ENCODE measurements around the gene LRRC8C. TPM values are rescaled to one million over a fixed set of nuclear protein-coding genes. Genes with fewer than 3 reads are reported as not detected.

Gene LRRC8C
- polyA plus RNA-seq, 1 donor, result 5.0 TPM

- Histone ChIP-seq H3K4me3 (ENCODE audit: low read length) (no peak overlapping the region), H3K36me3 (ENCODE audit: control insufficient read depth, insufficient read depth, low read length) (no peaks in the 10 kb centered on the region), H3K27me3 (ENCODE audit: control insufficient read depth, insufficient read depth, low read length) (no peaks in the 10 kb centered on the region), H3K9me3 (ENCODE audit: control insufficient read depth, low read depth, low read length) (no peaks in the 10 kb centered on the region), H3K4me1 (ENCODE audit: control insufficient read depth, insufficient read depth, low read length) (no peaks in the 10 kb centered on the region), H3K27ac (ENCODE audit: low read length) (no peak overlapping the region)
- no peak for DNase-seq
- WGBS (ENCODE audit: insufficient coverage, low lambda C conversion rate), result 100% methylated on average over 2 of the region's 2 CpGs
Measured at GRCh38 chr1:89596698-89597097, 36.2 kb upstream of the LRRC8C start.

- no peak overlapping the region for H3K27ac ChIP-seq (ENCODE audit: low read length)
- H3K9me3 ChIP-seq (ENCODE audit: control insufficient read depth, low read depth, low read length), result no peaks in the 10 kb centered on the region
- peak in 1 of 2 donors; percentile 31 for DNase-seq
- no peaks in the 10 kb centered on the region for H3K27me3 ChIP-seq (ENCODE audit: control insufficient read depth, insufficient read depth, low read length)
- H3K4me1 ChIP-seq (ENCODE audit: control insufficient read depth, insufficient read depth, low read length), result no peaks in the 10 kb centered on the region
- 53% methylated on average over 3 of the region's 5 CpGs for WGBS (ENCODE audit: insufficient coverage, low lambda C conversion rate)
- H3K36me3 ChIP-seq (ENCODE audit: control insufficient read depth, insufficient read depth, low read length), result no peaks in the 10 kb centered on the region
- H3K4me3 ChIP-seq (ENCODE audit: low read length), result no peak overlapping the region
Measured at GRCh38 chr1:89598450-89599331, 34.2 kb upstream of the LRRC8C start.

GRCh38 chr1:89599332-89599630, 33.6 kb upstream of the LRRC8C start:
- H3K9me3 ChIP-seq (ENCODE audit: control insufficient read depth, low read depth, low read length), result no peaks in the 10 kb centered on the region

GRCh38 chr1:89600451-89601224, 32.3 kb upstream of the LRRC8C start:
- no peaks in the 10 kb centered on the region for H3K27me3 ChIP-seq (ENCODE audit: control insufficient read depth, insufficient read depth, low read length)
- H3K4me3 ChIP-seq (ENCODE audit: low read length), result no peak overlapping the region
- no peaks in the 10 kb centered on the region for H3K4me1 ChIP-seq (ENCODE audit: control insufficient read depth, insufficient read depth, low read length)
- H3K36me3 ChIP-seq (ENCODE audit: control insufficient read depth, insufficient read depth, low read length), result no peaks in the 10 kb centered on the region
- no peaks in the 10 kb centered on the region for H3K9me3 ChIP-seq (ENCODE audit: control insufficient read depth, low read depth, low read length)
- no peak overlapping the region for H3K27ac ChIP-seq (ENCODE audit: low read length)
- WGBS (ENCODE audit: insufficient coverage, low lambda C conversion rate), result 100% methylated on average over 1 of the region's 3 CpGs
- no peak for DNase-seq

More at GRCh38 chr1:89599332-89599630, 33.6 kb upstream of the LRRC8C start:
- no CpG with 5 or more reads among the region's 2 CpGs for WGBS (ENCODE audit: insufficient coverage, low lambda C conversion rate)
- H3K4me1 ChIP-seq (ENCODE audit: control insufficient read depth, insufficient read depth, low read length), result no peaks in the 10 kb centered on the region
- H3K27me3 ChIP-seq (ENCODE audit: control insufficient read depth, insufficient read depth, low read length), result no peaks in the 10 kb centered on the region
- H3K27ac ChIP-seq (ENCODE audit: low read length), result no peak overlapping the region
- no peak for DNase-seq
- no peaks in the 10 kb centered on the region for H3K36me3 ChIP-seq (ENCODE audit: control insufficient read depth, insufficient read depth, low read length)
- no peak overlapping the region for H3K4me3 ChIP-seq (ENCODE audit: low read length)

- no peak overlapping the region for H3K27ac ChIP-seq (ENCODE audit: low read length)
- no peaks in the 10 kb centered on the region for H3K4me1 ChIP-seq (ENCODE audit: control insufficient read depth, insufficient read depth, low read length)
- no peak overlapping the region for H3K4me3 ChIP-seq (ENCODE audit: low read length)
- DNase-seq, result no peak
- H3K27me3 ChIP-seq (ENCODE audit: control insufficient read depth, insufficient read depth, low read length), result no peaks in the 10 kb centered on the region
- H3K36me3 ChIP-seq (ENCODE audit: control insufficient read depth, insufficient read depth, low read length), result no peaks in the 10 kb centered on the region
- no CpG with 5 or more reads among the region's 6 CpGs for WGBS (ENCODE audit: insufficient coverage, low lambda C conversion rate)
- H3K9me3 ChIP-seq (ENCODE audit: control insufficient read depth, low read depth, low read length), result no peaks in the 10 kb centered on the region
Measured at GRCh38 chr1:89602871-89603404, 30.0 kb upstream of the LRRC8C start.

GRCh38 chr1:89603651-89604413, 29.1 kb upstream of the LRRC8C start:
- WGBS (ENCODE audit: insufficient coverage, low lambda C conversion rate), result no CpG with 5 or more reads among the region's 4 CpGs
- no peaks in the 10 kb centered on the region for H3K27me3 ChIP-seq (ENCODE audit: control insufficient read depth, insufficient read depth, low read length)
- no peak for DNase-seq

GRCh38 chr1:89604414-89604735, 28.5 kb upstream of the LRRC8C start:
- Histone ChIP-seq H3K4me1 (ENCODE audit: control insufficient read depth, insufficient read depth, low read length) (no peaks in the 10 kb centered on the region), H3K9me3 (ENCODE audit: control insufficient read depth, low read depth, low read length) (no peaks in the 10 kb centered on the region), H3K27ac (ENCODE audit: low read length) (no peak overlapping the region), H3K36me3 (ENCODE audit: control insufficient read depth, insufficient read depth, low read length) (no peaks in the 10 kb centered on the region), H3K4me3 (ENCODE audit: low read length) (no peak overlapping the region), H3K27me3 (ENCODE audit: control insufficient read depth, insufficient read depth, low read length) (no peaks in the 10 kb centered on the region)
- no CpG with 5 or more reads among the region's 3 CpGs for WGBS (ENCODE audit: insufficient coverage, low lambda C conversion rate)
- no peak for DNase-seq

More at GRCh38 chr1:89603651-89604413, 29.1 kb upstream of the LRRC8C start:
- Histone ChIP-seq H3K27ac (ENCODE audit: low read length) (no peak overlapping the region), H3K9me3 (ENCODE audit: control insufficient read depth, low read depth, low read length) (no peaks in the 10 kb centered on the region), H3K4me3 (ENCODE audit: low read length) (no peak overlapping the region), H3K4me1 (ENCODE audit: control insufficient read depth, insufficient read depth, low read length) (no peaks in the 10 kb centered on the region), H3K36me3 (ENCODE audit: control insufficient read depth, insufficient read depth, low read length) (no peaks in the 10 kb centered on the region)

- 70% methylated on average over 2 of the region's 2 CpGs for WGBS (ENCODE audit: insufficient coverage, low lambda C conversion rate)
- H3K9me3 ChIP-seq (ENCODE audit: control insufficient read depth, low read depth, low read length), result no peaks in the 10 kb centered on the region
Measured at GRCh38 chr1:89605692-89606091, 27.2 kb upstream of the LRRC8C start.

GRCh38 chr1:89606227-89606980, 26.5 kb upstream of the LRRC8C start:
- Histone ChIP-seq H3K4me1 (ENCODE audit: control insufficient read depth, insufficient read depth, low read length) (no peaks in the 10 kb centered on the region), H3K9me3 (ENCODE audit: control insufficient read depth, low read depth, low read length) (no peaks in the 10 kb centered on the region), H3K27ac (ENCODE audit: low read length) (no peak overlapping the region), H3K27me3 (ENCODE audit: control insufficient read depth, insufficient read depth, low read length) (no peaks in the 10 kb centered on the region), H3K4me3 (ENCODE audit: low read length) (no peak overlapping the region), H3K36me3 (ENCODE audit: control insufficient read depth, insufficient read depth, low read length) (no peaks in the 10 kb centered on the region)
- no CpG with 5 or more reads among the region's 3 CpGs for WGBS (ENCODE audit: insufficient coverage, low lambda C conversion rate)
- no peak for DNase-seq

More at GRCh38 chr1:89605692-89606091, 27.2 kb upstream of the LRRC8C start:
- no peak overlapping the region for H3K27ac ChIP-seq (ENCODE audit: low read length)
- no peak overlapping the region for H3K4me3 ChIP-seq (ENCODE audit: low read length)
- no peaks in the 10 kb centered on the region for H3K27me3 ChIP-seq (ENCODE audit: control insufficient read depth, insufficient read depth, low read length)
- no peaks in the 10 kb centered on the region for H3K4me1 ChIP-seq (ENCODE audit: control insufficient read depth, insufficient read depth, low read length)
- H3K36me3 ChIP-seq (ENCODE audit: control insufficient read depth, insufficient read depth, low read length), result no peaks in the 10 kb centered on the region
- DNase-seq, result no peak

Data from large intestine (tissue), 3 donors.